CD1c-positive myeloid dendritic cell (primary cell): ENCODE results near the gene ACLY.
"Not testable (repeated sequence)": the region's sequence is repeated elsewhere in the genome, so short reads cannot be mapped to it uniquely, and the experiment has no call there.

Experiments
- DNase-seq: peaks from one replicate; pipeline ENCODE4 v3.0.0-alpha.2; 2016; ENCODE audit errors: extremely low spot score

Gene ACLY

GRCh38 chr17:41835800-41836549 is 82.8 kb downstream of the ACLY start, which contains the start of gene NT5C3B:
Gene NT5C3B, minus strand, starts transcription at chr17:41836232. Its CDS starts 39 bp downstream, at chr17:41836193.
- peak; percentile 12 for DNase-seq

- DNase-seq, result peak; percentile 36
Observed at GRCh38 chr17:41835214-41835799, 83.4 kb downstream of the ACLY start.

- not testable (repeated sequence) for DNase-seq
Observed at GRCh38 chr17:41829961-41830360, 88.8 kb downstream of the ACLY start.

- no peak for DNase-seq
Observed at GRCh38 chr17:41825175-41825845, 93.4 kb downstream of the ACLY start.

- no peak for DNase-seq
Observed at GRCh38 chr17:41824086-41824485, 94.7 kb downstream of the ACLY start.

DNA sequence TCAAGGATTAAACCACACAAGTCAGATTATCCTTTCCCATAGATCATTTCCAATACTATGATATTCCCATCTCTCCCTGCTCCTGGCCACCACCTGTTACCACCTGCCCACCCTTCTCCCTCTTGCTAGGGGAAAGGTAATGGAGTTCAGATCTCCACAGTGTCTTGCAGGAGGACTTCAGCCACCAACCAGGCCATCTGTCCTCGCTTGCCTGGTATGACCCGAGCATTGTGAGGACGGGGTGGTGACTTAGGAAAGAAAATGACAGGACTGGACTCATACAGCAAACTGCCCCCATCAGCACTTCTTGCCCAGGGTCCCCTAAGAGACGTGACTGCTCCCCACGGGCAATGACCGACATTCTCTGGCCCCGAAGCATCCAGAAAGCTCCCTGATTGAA is 95.2 kb downstream of the ACLY start:
- no peak for DNase-seq

DNA sequence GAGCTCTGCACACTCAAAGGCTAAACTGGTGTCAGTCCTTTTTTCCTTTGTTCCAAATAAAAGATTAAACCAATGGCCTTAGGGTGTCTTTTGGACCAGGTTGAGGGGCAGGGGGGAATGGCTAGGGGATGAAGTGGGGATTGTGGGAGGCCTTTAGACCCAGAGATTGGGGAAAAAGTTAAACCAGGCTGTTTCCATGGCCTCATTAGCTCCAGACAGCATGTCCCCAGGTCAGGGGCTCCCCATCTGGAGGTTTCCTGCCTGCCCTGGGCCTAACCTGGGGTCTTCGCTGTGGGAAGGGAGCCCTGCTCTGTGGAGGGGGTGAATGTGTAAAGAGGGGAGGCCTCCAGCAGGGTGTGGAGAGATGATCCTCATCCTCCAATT is 95.6 kb downstream of the ACLY start:
- DNase-seq, result no peak

- DNase-seq, result no peak
Observed at GRCh38 chr17:41822216-41823140, 96.3 kb downstream of the ACLY start.

DNA sequence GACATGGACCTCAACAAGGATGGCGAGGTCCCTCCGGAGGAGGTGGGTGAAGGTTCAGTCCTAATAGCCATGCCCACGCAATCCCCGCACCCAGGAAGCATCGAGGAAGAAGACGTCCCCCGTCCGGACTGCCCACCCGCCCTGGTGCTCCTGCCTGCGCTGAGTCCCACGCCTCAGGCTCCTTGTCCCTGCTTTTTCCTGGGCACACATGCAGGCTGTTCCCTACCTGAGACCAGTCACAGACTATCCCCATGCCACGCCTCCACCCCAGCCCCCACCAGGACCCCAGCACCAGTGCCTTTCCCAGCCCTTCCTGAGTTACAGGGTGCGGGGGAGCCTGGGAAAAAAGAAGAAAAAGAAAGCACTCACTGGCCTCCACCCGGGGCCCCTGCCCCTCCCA is 97.0 kb downstream of the ACLY start:
- no peak for DNase-seq

GRCh38 chr17:41818024-41818423 is 100.7 kb downstream of the ACLY start:
- no peak for DNase-seq
